ENCODE results near the gene CPXM2.

The CPXM2 gene

DNA sequence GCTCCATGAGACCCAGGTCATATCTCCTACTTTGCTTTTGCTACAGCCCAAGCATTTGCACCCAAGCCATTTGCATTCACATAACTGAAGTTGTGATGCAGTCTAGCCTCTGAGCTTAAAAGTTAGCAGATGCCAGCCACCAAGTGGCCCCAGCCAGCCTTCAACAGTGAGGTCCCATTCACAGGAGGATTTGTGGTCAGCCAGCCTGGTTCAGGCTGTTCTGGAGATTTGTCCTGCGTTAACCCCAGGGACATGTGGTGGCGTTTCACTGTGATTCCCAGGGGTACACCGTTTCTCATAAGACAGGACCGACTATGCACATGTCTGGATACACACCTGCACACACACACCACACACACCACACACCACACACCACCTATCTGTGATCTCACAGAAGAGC lies 174.3 kb downstream of the CPXM2 start:
- H3K4me3 ChIP-seq (ENCODE audit: low read depth, low read length) = no peak overlapping the region
- H3K27me3 ChIP-seq (ENCODE audit: control insufficient read depth, insufficient read depth, low read length) = no peaks in the 10 kb centered on the region
- H3K36me3 ChIP-seq (ENCODE audit: control insufficient read depth, insufficient read depth, low read length) = no peaks in the 10 kb centered on the region
- peaks cover 9% of the 10 kb centered on the region for H3K9me3 ChIP-seq (ENCODE audit: control insufficient read depth, insufficient read depth, low read depth, low read length)
- no peak overlapping the region for H3K9ac ChIP-seq (ENCODE audit: low read length)
- no peak overlapping the region for H3K27ac ChIP-seq (ENCODE audit: low read depth, low read length)
- H3K4me1 ChIP-seq (ENCODE audit: control insufficient read depth, insufficient read depth, low read length) = 0 out of 2 replicates have a peak, but pooled peaks cover 2% of the 10 kb centered on the region

DNA sequence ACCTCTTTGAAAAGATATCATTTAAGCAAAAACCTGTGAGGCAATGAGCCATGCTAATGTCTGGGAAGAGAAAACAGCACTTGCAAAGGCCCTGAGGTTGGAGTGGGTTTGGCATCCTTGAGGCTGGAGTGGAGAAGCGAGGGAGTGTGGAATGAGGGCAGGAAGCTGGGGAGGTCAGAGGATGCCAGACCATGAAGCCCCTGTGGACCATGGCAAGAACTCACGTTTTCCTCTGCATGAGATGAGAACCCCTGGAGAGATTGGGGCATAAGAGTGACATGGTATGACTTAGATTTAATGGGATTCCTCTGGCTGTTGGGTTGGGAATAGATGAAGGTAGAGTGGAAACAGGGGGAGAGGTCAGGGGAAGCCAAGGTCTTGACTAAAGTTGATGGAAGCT lies 176.1 kb downstream of the CPXM2 start:
- H3K27ac ChIP-seq (ENCODE audit: low read depth, low read length) = no peak overlapping the region
- no peaks in the 10 kb centered on the region for H3K4me1 ChIP-seq (ENCODE audit: control insufficient read depth, insufficient read depth, low read length)
- H3K27me3 ChIP-seq (ENCODE audit: control insufficient read depth, insufficient read depth, low read length) = no peaks in the 10 kb centered on the region
- no peak overlapping the region for H3K9ac ChIP-seq (ENCODE audit: low read length)
- H3K4me3 ChIP-seq (ENCODE audit: low read depth, low read length) = no peak overlapping the region
- no peaks in the 10 kb centered on the region for H3K36me3 ChIP-seq (ENCODE audit: control insufficient read depth, insufficient read depth, low read length)
- peaks cover 9% of the 10 kb centered on the region for H3K9me3 ChIP-seq (ENCODE audit: control insufficient read depth, insufficient read depth, low read depth, low read length)

DNA sequence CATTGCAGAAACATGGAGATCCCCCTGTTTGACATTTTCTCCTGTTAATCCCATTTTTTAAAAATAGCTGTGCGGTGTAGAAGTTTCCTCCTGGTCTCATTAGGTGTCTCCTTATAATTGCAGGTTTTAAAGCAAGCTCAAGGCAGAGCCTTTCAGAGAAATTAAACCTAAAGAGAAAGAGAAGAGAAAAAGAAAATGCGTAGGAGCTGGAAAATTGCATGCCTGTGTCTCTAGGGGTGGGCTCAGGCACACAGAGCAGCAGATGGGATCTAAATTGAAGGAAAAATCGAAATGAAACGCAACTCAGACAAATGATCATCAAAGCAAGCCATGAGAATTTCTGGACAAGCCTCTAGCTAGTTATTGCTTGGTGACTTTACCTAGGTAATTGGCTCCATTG lies 185.4 kb downstream of the CPXM2 start:
- Histone ChIP-seq H3K36me3 (ENCODE audit: control insufficient read depth, insufficient read depth, low read length) (no peaks in the 10 kb centered on the region), H3K9ac (ENCODE audit: low read length) (no peak overlapping the region), H3K27ac (ENCODE audit: low read depth, low read length) (no peak overlapping the region), H3K27me3 (ENCODE audit: control insufficient read depth, insufficient read depth, low read length) (0 out of 2 replicates have a peak, but pooled peaks cover 3% of the 10 kb centered on the region), H3K4me3 (ENCODE audit: low read depth, low read length) (no peak overlapping the region), H3K9me3 (ENCODE audit: control insufficient read depth, insufficient read depth, low read depth, low read length) (no peaks in the 10 kb centered on the region), H3K4me1 (ENCODE audit: control insufficient read depth, insufficient read depth, low read length) (no peaks in the 10 kb centered on the region)

GRCh38 chr10:123704812-123705211 lies 186.8 kb downstream of the CPXM2 start:
- H3K27me3 ChIP-seq (ENCODE audit: control insufficient read depth, insufficient read depth, low read length) = 0 out of 2 replicates have a peak, but pooled peaks cover 3% of the 10 kb centered on the region
- no peak overlapping the region for H3K27ac ChIP-seq (ENCODE audit: low read depth, low read length)
- no peaks in the 10 kb centered on the region for H3K4me1 ChIP-seq (ENCODE audit: control insufficient read depth, insufficient read depth, low read length)
- no peaks in the 10 kb centered on the region for H3K36me3 ChIP-seq (ENCODE audit: control insufficient read depth, insufficient read depth, low read length)
- H3K9ac ChIP-seq (ENCODE audit: low read length) = no peak overlapping the region
- H3K9me3 ChIP-seq (ENCODE audit: control insufficient read depth, insufficient read depth, low read depth, low read length) = no peaks in the 10 kb centered on the region
- no peak overlapping the region for H3K4me3 ChIP-seq (ENCODE audit: low read depth, low read length)

DNA sequence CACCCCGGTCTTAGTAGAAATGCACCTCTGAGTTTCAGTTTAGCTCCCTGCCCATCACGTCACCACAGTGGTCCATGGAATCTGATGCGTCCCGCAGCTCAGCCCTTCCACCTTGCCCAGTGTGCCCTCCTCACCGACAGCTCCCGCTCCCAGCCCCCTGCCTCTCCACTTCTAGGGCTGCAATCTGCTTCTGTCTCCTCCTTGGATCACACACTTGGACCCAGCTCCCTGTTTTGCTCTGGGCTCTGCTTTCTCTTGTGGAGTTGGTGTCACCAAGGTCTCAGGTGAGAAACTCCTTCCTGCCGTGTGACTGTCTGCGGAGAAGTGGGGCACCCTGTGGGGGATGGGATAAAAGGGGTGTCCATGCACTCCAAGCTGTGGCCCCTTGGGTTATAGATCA lies 187.5 kb downstream of the CPXM2 start:
- H3K27me3 ChIP-seq (ENCODE audit: control insufficient read depth, insufficient read depth, low read length) = 0 out of 2 replicates have a peak, but pooled peaks cover 1% of the 10 kb centered on the region
- no peaks in the 10 kb centered on the region for H3K4me1 ChIP-seq (ENCODE audit: control insufficient read depth, insufficient read depth, low read length)
- no peak overlapping the region for H3K4me3 ChIP-seq (ENCODE audit: low read depth, low read length)
- H3K36me3 ChIP-seq (ENCODE audit: control insufficient read depth, insufficient read depth, low read length) = no peaks in the 10 kb centered on the region
- no peaks in the 10 kb centered on the region for H3K9me3 ChIP-seq (ENCODE audit: control insufficient read depth, insufficient read depth, low read depth, low read length)
- no peak overlapping the region for H3K9ac ChIP-seq (ENCODE audit: low read length)
- H3K27ac ChIP-seq (ENCODE audit: low read depth, low read length) = no peak overlapping the region

DNA sequence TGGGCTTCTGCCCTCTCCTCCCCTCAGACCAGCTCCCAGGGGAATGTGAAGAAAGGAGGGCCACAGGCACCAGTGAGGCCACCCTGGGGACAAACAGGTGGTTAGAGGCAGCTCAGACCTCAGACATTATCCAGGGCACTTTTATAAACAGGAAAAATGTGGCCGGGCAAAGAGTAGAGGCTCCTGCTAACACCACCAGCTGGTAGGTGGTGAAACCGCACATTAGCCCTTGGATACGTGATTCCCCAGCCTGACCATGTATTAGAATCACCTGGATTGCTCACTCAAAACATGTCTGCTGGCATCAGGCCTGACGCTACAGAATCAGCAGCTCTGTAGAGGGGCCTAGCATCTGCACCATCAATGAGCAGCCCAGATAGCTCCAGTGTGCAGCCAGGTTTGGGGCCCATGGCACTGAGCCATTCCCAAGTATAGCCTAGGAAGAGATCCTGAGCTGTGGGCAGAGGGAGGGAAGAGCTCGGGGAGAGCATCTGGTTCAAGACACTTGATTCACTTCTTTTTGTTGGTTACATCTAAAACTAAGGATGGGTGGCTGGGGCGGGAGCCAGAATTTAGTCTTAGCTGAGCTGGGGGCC lies 188.3 kb downstream of the CPXM2 start:
- H3K4me3 ChIP-seq (ENCODE audit: low read depth, low read length) = no peak overlapping the region
- no peak overlapping the region for H3K27ac ChIP-seq (ENCODE audit: low read depth, low read length)
- H3K27me3 ChIP-seq (ENCODE audit: control insufficient read depth, insufficient read depth, low read length) = no peaks in the 10 kb centered on the region
- H3K9ac ChIP-seq (ENCODE audit: low read length) = no peak overlapping the region
- H3K36me3 ChIP-seq (ENCODE audit: control insufficient read depth, insufficient read depth, low read length) = no peaks in the 10 kb centered on the region
- no peaks in the 10 kb centered on the region for H3K9me3 ChIP-seq (ENCODE audit: control insufficient read depth, insufficient read depth, low read depth, low read length)
- no peaks in the 10 kb centered on the region for H3K4me1 ChIP-seq (ENCODE audit: control insufficient read depth, insufficient read depth, low read length)

Measured in HUES6 (cell line).